A673 (cell line): ENCODE data around the gene TPM4. TPM values are rescaled to one million over a fixed set of nuclear protein-coding genes. Genes with fewer than 3 reads are reported as not detected.
A peak's percentile ranks its signal among the peaks of the same experiment; 100 is the strongest.

ENCODE experiments used
- BruUV-seq: library from RNA; stranded (reverse); fragments of 400-500 nt; replicated peaks from 2 replicates; lab custom pipeline; 2021; lab: Mats Ljungman, UMichigan
- CTCF ChIA-PET: fragments of 300-600 bp; sonication (Branson Sonifier 250); formaldehyde crosslinking; loops from one replicate; lab custom pipeline; 2022; ENCODE audit warnings: antibody characterized with exemption; lab: Charles Lee
- POLR2A ChIA-PET: fragments of 300-600 bp; sonication (Branson Sonifier 250); formaldehyde crosslinking; loops from one replicate; lab custom pipeline; 2022; ENCODE audit warnings: antibody characterized with exemption; ENCODE audit not compliant: low non-redundant PET; lab: Charles Lee
- DNase-seq: peaks from one replicate; pipeline ENCODE4 v3.0.0-alpha.2; 2015; ENCODE audit warnings: low spot score
- H3K27ac ChIP-seq: fragments of 200-600 bp; sonication (generic); 2 replicates; pipeline ENCODE4 v1.5.1; 2016; ENCODE audit warnings: mixed run types, low read depth, mild to moderate bottlenecking, mixed read lengths, antibody characterized with exemption, low read length; ENCODE audit not compliant: poor library complexity, severe bottlenecking
- H3K27me3 ChIP-seq: fragments of 200-600 bp; sonication (generic); replicated peaks from 2 replicates; pipeline ENCODE4 v1.6.1; 2017; ENCODE audit warnings: mixed run types, low read depth, mild to moderate bottlenecking, mixed read lengths, antibody characterized with exemption, low read length; ENCODE audit not compliant: insufficient read depth, poor library complexity
- H3K36me3 ChIP-seq: fragments of 200-600 bp; sonication (generic); 2 replicates; pipeline ENCODE4 v1.6.1; 2016; ENCODE audit warnings: mixed run types, mild to moderate bottlenecking, mixed read lengths, antibody characterized with exemption, low read length; ENCODE audit not compliant: insufficient read depth, poor library complexity, severe bottlenecking
- H3K4me1 ChIP-seq: fragments of 200-600 bp; sonication (generic); 2 replicates; pipeline ENCODE4 v1.6.1; 2017; ENCODE audit warnings: mixed run types, mild to moderate bottlenecking, mixed read lengths, antibody characterized with exemption, low read length; ENCODE audit not compliant: insufficient read depth, poor library complexity, severe bottlenecking
- H3K4me3 ChIP-seq: fragments of 200-600 bp; sonication (generic); 2 replicates; pipeline ENCODE4 v1.5.1; 2016; ENCODE audit warnings: low read depth, mixed run types, mild to moderate bottlenecking, mixed read lengths, low read length; ENCODE audit not compliant: poor library complexity, severe bottlenecking
- H3K9me3 ChIP-seq: fragments of 200-600 bp; sonication (generic); 2 replicates; pipeline ENCODE4 v1.6.1; 2016; ENCODE audit warnings: mixed run types, low read depth, mild to moderate bottlenecking, mixed read lengths, antibody characterized with exemption, low read length; ENCODE audit not compliant: poor library complexity, severe bottlenecking
- CTCF ChIP-seq: fragments of 300-800, 200-600 bp; sonication (generic); conservative IDR thresholded peaks from 2 replicates; pipeline ENCODE4 v1.5.1; 2017; ENCODE audit warnings: low read depth, mild to moderate bottlenecking, antibody characterized with exemption, low read length, moderate library complexity, mixed read lengths
- EZH2 ChIP-seq: fragments of 200-600 bp; sonication (generic); IDR thresholded peaks from 2 replicates; pipeline ENCODE4 v1.6.1; 2017; ENCODE audit warnings: borderline replicate concordance, low read depth, mild to moderate bottlenecking, mixed read lengths, antibody characterized with exemption, low read length; ENCODE audit not compliant: poor library complexity, severe bottlenecking
- intact Hi-C: fragments of 100-400 bp; cut with micrococcal nuclease; formaldehyde crosslinking; loops from one replicate; pipeline ENCODE4 v1.10.0; 2022; ENCODE audit not compliant: unreplicated experiment
- total RNA-seq: library from RNA; stranded (reverse); gene quantifications from 2 replicates; pipeline ENCODE4 v1.2.3, GENCODE V29; 2021

The TPM4 gene
- total RNA-seq, 1 experiment from 2014 or later, result 476 TPM

- no TSS peak for BruUV-seq
- TF ChIP-seq EZH2 (no peak), CTCF (no peak)
- DNase-seq, result no peak
- POLR2A ChIA-PET, result no interaction called here
- peaks cover 96% of the 10 kb centered on the region for H3K36me3 ChIP-seq
- H3K9me3 ChIP-seq, result no peaks in the 10 kb centered on the region
- H3K27ac ChIP-seq, result peak overlapping the region; percentile 10
- no peak overlapping the region for H3K4me3 ChIP-seq
- CTCF ChIA-PET, result no interaction called here
- no peaks in the 10 kb centered on the region for H3K27me3 ChIP-seq
- peaks cover 6% of the 10 kb centered on the region for H3K4me1 ChIP-seq
- intact Hi-C loops, result no loop called here
Measured at GRCh38 chr19:16087940-16088339, 11.6 kb downstream of the TPM4 start.

DNA sequence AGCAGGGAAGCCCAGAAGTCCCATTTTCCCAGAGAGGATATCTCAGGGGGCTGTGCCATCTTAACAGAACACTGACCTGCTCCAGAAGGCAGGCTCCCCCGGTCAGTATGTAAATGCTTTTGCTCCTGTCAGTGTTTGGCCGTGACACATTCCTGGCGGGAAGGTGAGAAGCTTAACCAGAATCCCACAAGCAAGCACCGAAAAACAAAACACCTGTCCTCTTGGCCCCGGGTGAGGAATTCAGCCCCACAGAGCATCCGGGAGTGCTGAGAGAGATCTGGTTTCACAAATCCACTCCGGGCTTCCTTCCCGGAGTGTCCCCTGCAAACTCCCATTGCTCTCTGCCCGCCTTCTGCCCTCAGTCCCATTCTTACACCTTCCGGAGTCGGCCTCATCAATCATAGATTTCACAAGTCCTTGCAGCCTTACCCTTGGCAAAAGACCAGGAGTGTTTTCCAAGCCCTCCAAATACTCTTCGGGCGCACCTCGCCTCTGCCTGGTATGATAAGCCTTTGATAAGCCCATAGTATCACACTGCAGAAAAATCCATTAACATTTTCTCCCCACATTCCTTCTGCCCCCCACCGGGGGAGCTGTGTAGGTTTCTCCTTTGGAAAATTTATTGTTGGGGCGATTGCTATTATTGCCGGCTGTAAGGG, 12.2 kb downstream of the TPM4 start:
- intact Hi-C loops, result no loop called here
- no peak for TF ChIP-seq EZH2
- TF ChIP-seq CTCF, result no peak
- no peak overlapping the region for H3K4me3 ChIP-seq
- POLR2A ChIA-PET, result no interaction called here
- CTCF ChIA-PET, result no interaction called here
- no peak for DNase-seq
- no peaks in the 10 kb centered on the region for H3K9me3 ChIP-seq
- H3K36me3 ChIP-seq, result peaks cover 96% of the 10 kb centered on the region
- no peaks in the 10 kb centered on the region for H3K27me3 ChIP-seq
- no TSS peak for BruUV-seq
- H3K4me1 ChIP-seq, result peaks cover 6% of the 10 kb centered on the region
- H3K27ac ChIP-seq, result peak overlapping the region; percentile 18

- intact Hi-C loops, result no loop called here
- peaks cover 6% of the 10 kb centered on the region for H3K4me1 ChIP-seq
- DNase-seq, result no peak
- no peaks in the 10 kb centered on the region for H3K9me3 ChIP-seq
- H3K4me3 ChIP-seq, result no peak overlapping the region
- no peak for TF ChIP-seq CTCF
- no peak for TF ChIP-seq EZH2
- BruUV-seq, result TSS peak; percentile 5
- CTCF ChIA-PET, result no interaction called here
- peaks cover 96% of the 10 kb centered on the region for H3K36me3 ChIP-seq
- POLR2A ChIA-PET, result interaction anchor here (0.6 kb wide), 1 partner anchor 127 kb away, joined by 6 read pairs; no protein-coding TSS in a partner anchor
- H3K27ac ChIP-seq, result peak overlapping the region; percentile 18
- H3K27me3 ChIP-seq, result no peaks in the 10 kb centered on the region
Measured at GRCh38 chr19:16089010-16089846, 12.9 kb downstream of the TPM4 start.
